Mesodermal cell (in vitro differentiated cells): ENCODE results near the gene CSNK1E.

Experiments used
- H3K27ac ChIP-seq: 2 replicates; pipeline ENCODE4 v1.7.0; 2013; ENCODE audit warnings: mild to moderate bottlenecking, low read depth, low read length, moderate library complexity; ENCODE audit not compliant: severe bottlenecking
- H3K36me3 ChIP-seq: 2 replicates; pipeline ENCODE4 v1.7.1; 2013; ENCODE audit warnings: mild to moderate bottlenecking, low read length, moderate library complexity; ENCODE audit not compliant: control insufficient read depth, insufficient read depth
- H3K4me1 ChIP-seq: one replicate; pipeline ENCODE4 v1.7.1; 2013; ENCODE audit warnings: mild to moderate bottlenecking, low read length; ENCODE audit not compliant: insufficient read depth, control insufficient read depth, poor library complexity, severe bottlenecking
- H3K4me3 ChIP-seq: 2 replicates; pipeline ENCODE4 v1.7.0; 2013; ENCODE audit warnings: low read length, control low read depth, mild to moderate bottlenecking; ENCODE audit not compliant: insufficient read depth, poor library complexity, severe bottlenecking; ENCODE audit errors: extremely low read depth
- H3K9me3 ChIP-seq: 2 replicates; pipeline ENCODE4 v1.7.1; 2013; ENCODE audit warnings: mild to moderate bottlenecking, low read length, moderate library complexity; ENCODE audit not compliant: control insufficient read depth
- WGBS, 2 experiments: methylation state at CpG; one replicate each; pipeline ENCODE4 v1.1.5; 2013; ENCODE audit warnings: missing lambda C conversion rate in 2 of 2; ENCODE audit not compliant: insufficient coverage in 2 of 2; 5-methylcytosine and 5-hydroxymethylcytosine counted together

The CSNK1E gene

GRCh38 chr22:38305471-38306448 is 11.5 kb downstream of the CSNK1E start:
- Histone ChIP-seq H3K4me3 (no peak overlapping the region), H3K36me3 (peaks cover 90% of the 10 kb centered on the region), H3K9me3 (no peaks in the 10 kb centered on the region), H3K4me1 (peaks cover 10% of the 10 kb centered on the region), H3K27ac (no peak overlapping the region)
- 67 to 80% methylated on average over 10 to 14 of the region's 16 CpGs for WGBS, 2 experiments

- H3K9me3 ChIP-seq = no peaks in the 10 kb centered on the region
- H3K36me3 ChIP-seq = peaks cover 90% of the 10 kb centered on the region
- H3K4me3 ChIP-seq = no peak overlapping the region
- peaks cover 2% of the 10 kb centered on the region for H3K4me1 ChIP-seq
- no peak overlapping the region for H3K27ac ChIP-seq
- 94 to 95% methylated on average over 13 of the region's 13 CpGs for whole genome bisulfite sequencing, 2 experiments
Observed at GRCh38 chr22:38304526-38304925, 12.7 kb downstream of the CSNK1E start.

GRCh38 chr22:38303974-38304373 is 13.3 kb downstream of the CSNK1E start:
- Histone ChIP-seq H3K27ac (no peak overlapping the region), H3K36me3 (peaks cover 92% of the 10 kb centered on the region), H3K4me3 (no peak overlapping the region), H3K4me1 (no peaks in the 10 kb centered on the region), H3K9me3 (no peaks in the 10 kb centered on the region)
- WGBS, 2 experiments = 94 to 100% methylated on average over 2 to 4 of the region's 5 CpGs

GRCh38 chr22:38302906-38303305 is 14.3 kb downstream of the CSNK1E start:
- H3K36me3 ChIP-seq = peaks cover 93% of the 10 kb centered on the region
- no peaks in the 10 kb centered on the region for H3K4me1 ChIP-seq
- no peak overlapping the region for H3K27ac ChIP-seq
- no peak overlapping the region for H3K4me3 ChIP-seq
- no peaks in the 10 kb centered on the region for H3K9me3 ChIP-seq
- WGBS, 2 experiments = 95 to 97% methylated on average over 9 to 17 of the region's 19 CpGs

GRCh38 chr22:38300946-38301345 is 16.3 kb downstream of the CSNK1E start:
- Histone ChIP-seq H3K9me3 (no peaks in the 10 kb centered on the region), H3K4me3 (no peak overlapping the region), H3K4me1 (no peaks in the 10 kb centered on the region), H3K27ac (no peak overlapping the region), H3K36me3 (peaks cover 99% of the 10 kb centered on the region)
- WGBS, 2 experiments = 96 to 100% methylated on average over 3 of the region's 3 CpGs

- H3K27ac ChIP-seq = no peak overlapping the region
- no peaks in the 10 kb centered on the region for H3K4me1 ChIP-seq
- no peak overlapping the region for H3K4me3 ChIP-seq
- no peaks in the 10 kb centered on the region for H3K9me3 ChIP-seq
- 94 to 98% methylated on average over 19 to 23 of the region's 26 CpGs for WGBS, 2 experiments
- peaks cover 99% of the 10 kb centered on the region for H3K36me3 ChIP-seq
Observed at GRCh38 chr22:38300197-38300945, 16.9 kb downstream of the CSNK1E start.

GRCh38 chr22:38299770-38300102 is 17.5 kb downstream of the CSNK1E start:
- H3K4me1 ChIP-seq = no peaks in the 10 kb centered on the region
- H3K27ac ChIP-seq = no peak overlapping the region
- 96 to 99% methylated on average over 11 to 12 of the region's 12 CpGs for WGBS, 2 experiments
- no peaks in the 10 kb centered on the region for H3K9me3 ChIP-seq
- H3K36me3 ChIP-seq = peaks cover 99% of the 10 kb centered on the region
- H3K4me3 ChIP-seq = no peak overlapping the region

GRCh38 chr22:38298312-38299005 is 18.8 kb downstream of the CSNK1E start:
- WGBS, 2 experiments = 91 to 94% methylated on average over 22 to 23 of the region's 25 CpGs
- no peak overlapping the region for H3K27ac ChIP-seq

GRCh38 chr22:38296372-38296771 is 20.9 kb downstream of the CSNK1E start:
- H3K4me3 ChIP-seq = no peak overlapping the region
- H3K9me3 ChIP-seq = no peaks in the 10 kb centered on the region
- peaks cover 97% of the 10 kb centered on the region for H3K36me3 ChIP-seq
- WGBS, 2 experiments = 97 to 100% methylated on average over 4 of the region's 4 CpGs
- no peaks in the 10 kb centered on the region for H3K4me1 ChIP-seq
- no peak overlapping the region for H3K27ac ChIP-seq

More at GRCh38 chr22:38298312-38299005, 18.8 kb downstream of the CSNK1E start:
- Histone ChIP-seq H3K4me1 (no peaks in the 10 kb centered on the region), H3K4me3 (no peak overlapping the region), H3K9me3 (no peaks in the 10 kb centered on the region), H3K36me3 (peaks cover 98% of the 10 kb centered on the region)

- H3K36me3 ChIP-seq = peaks cover 97% of the 10 kb centered on the region
Observed at GRCh38 chr22:38295863-38296262, 21.4 kb downstream of the CSNK1E start.

More at GRCh38 chr22:38295863-38296262, 21.4 kb downstream of the CSNK1E start:
- Histone ChIP-seq H3K4me1 (no peaks in the 10 kb centered on the region), H3K27ac (no peak overlapping the region), H3K4me3 (no peak overlapping the region), H3K9me3 (no peaks in the 10 kb centered on the region)
- 95 to 96% methylated on average over 9 of the region's 9 CpGs for WGBS, 2 experiments
